Neutrophil (primary cell): ENCODE measurements around the gene DCUN1D5.

ENCODE experiments used
- H3K27ac ChIP-seq: fragments of 200-600 bp; sonication (generic); 2 replicates; pipeline ENCODE4 v1.5.1; 2016; ENCODE audit warnings: mild to moderate bottlenecking, moderate library complexity
- H3K27me3 ChIP-seq: fragments of 200-600 bp; sonication (generic); 2 replicates; pipeline ENCODE4 v1.6.0; 2016; ENCODE audit warnings: mild to moderate bottlenecking
- H3K36me3 ChIP-seq: fragments of 200-600 bp; sonication (generic); 2 replicates; pipeline ENCODE4 v1.5.1; 2017
- H3K4me1 ChIP-seq, 2 experiments: fragments of 200-600 bp in 1 of 2; sonication (generic) in 1 of 2; 1 replicate in 1 of 2; 2 replicates in 1 of 2; pipeline versions ENCODE4 v1.5.1 to v1.6.1; 2013 to 2016; ENCODE audit warnings: low read depth in 1 of 2, low read length in 1 of 2, mild to moderate bottlenecking in 1 of 2, moderate library complexity in 1 of 2; ENCODE audit not compliant: control insufficient read depth in 1 of 2, insufficient read depth in 1 of 2
- H3K4me3 ChIP-seq, 2 experiments: fragments of 200-600 bp in 1 of 2; sonication (generic) in 1 of 2; 1 replicate in 1 of 2; 2 replicates in 1 of 2; pipeline ENCODE4 v1.5.1; 2013 to 2016; ENCODE audit warnings: low read depth in 1 of 2, low read length in 1 of 2, mild to moderate bottlenecking in 1 of 2, moderate library complexity in 1 of 2
- H3K9me3 ChIP-seq: fragments of 200-600 bp; sonication (generic); 2 replicates; pipeline ENCODE4 v1.5.1; 2016
- TF ChIP-seq, protein P1 (sequence below): fragments of 200-600 bp; sonication (generic); IDR thresholded peaks from 2 replicates; pipeline ENCODE4 v1.5.1; 2016; ENCODE audit warnings: antibody characterized with exemption

Gene DCUN1D5

GRCh38 chr11:103055221-103055890 is 36.6 kb downstream of the DCUN1D5 start:
- H3K27me3 ChIP-seq, result no peaks in the 10 kb centered on the region
- TF ChIP-seq, protein P1, sequence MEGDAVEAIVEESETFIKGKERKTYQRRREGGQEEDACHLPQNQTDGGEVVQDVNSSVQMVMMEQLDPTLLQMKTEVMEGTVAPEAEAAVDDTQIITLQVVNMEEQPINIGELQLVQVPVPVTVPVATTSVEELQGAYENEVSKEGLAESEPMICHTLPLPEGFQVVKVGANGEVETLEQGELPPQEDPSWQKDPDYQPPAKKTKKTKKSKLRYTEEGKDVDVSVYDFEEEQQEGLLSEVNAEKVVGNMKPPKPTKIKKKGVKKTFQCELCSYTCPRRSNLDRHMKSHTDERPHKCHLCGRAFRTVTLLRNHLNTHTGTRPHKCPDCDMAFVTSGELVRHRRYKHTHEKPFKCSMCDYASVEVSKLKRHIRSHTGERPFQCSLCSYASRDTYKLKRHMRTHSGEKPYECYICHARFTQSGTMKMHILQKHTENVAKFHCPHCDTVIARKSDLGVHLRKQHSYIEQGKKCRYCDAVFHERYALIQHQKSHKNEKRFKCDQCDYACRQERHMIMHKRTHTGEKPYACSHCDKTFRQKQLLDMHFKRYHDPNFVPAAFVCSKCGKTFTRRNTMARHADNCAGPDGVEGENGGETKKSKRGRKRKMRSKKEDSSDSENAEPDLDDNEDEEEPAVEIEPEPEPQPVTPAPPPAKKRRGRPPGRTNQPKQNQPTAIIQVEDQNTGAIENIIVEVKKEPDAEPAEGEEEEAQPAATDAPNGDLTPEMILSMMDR, result no peak
- H3K4me1 ChIP-seq, result no peaks in the 10 kb centered on the region
- H3K9me3 ChIP-seq, result no peaks in the 10 kb centered on the region
- H3K36me3 ChIP-seq, result no peaks in the 10 kb centered on the region
- no peak overlapping the region for H3K4me3 ChIP-seq
- no peak overlapping the region for H3K27ac ChIP-seq

DNA sequence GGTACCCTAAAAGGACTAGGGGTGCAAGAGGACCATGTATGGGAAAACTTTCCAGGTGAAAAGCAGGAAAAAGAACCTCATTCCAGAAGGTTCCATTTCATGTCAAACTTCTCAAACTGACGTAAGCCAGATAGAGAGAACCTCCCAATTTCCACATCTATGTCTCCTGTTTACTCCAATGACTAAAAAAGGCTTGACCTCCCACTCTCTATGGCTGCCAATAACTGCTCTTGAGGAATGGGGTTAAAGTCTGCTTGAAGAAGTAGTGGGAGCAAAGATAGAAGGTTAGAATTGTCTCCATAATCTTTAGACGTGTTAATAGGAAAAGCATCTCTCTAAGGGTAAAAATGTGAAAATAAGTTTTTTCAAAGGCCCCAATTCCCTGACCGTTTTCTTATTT is 38.0 kb downstream of the DCUN1D5 start:
- no peaks in the 10 kb centered on the region for H3K4me1 ChIP-seq
- H3K9me3 ChIP-seq, result no peaks in the 10 kb centered on the region
- TF ChIP-seq, protein P1, result no peak
- H3K27ac ChIP-seq, result no peak overlapping the region
- no peaks in the 10 kb centered on the region for H3K36me3 ChIP-seq
- H3K27me3 ChIP-seq, result no peaks in the 10 kb centered on the region
- no peak overlapping the region for H3K4me3 ChIP-seq

DNA sequence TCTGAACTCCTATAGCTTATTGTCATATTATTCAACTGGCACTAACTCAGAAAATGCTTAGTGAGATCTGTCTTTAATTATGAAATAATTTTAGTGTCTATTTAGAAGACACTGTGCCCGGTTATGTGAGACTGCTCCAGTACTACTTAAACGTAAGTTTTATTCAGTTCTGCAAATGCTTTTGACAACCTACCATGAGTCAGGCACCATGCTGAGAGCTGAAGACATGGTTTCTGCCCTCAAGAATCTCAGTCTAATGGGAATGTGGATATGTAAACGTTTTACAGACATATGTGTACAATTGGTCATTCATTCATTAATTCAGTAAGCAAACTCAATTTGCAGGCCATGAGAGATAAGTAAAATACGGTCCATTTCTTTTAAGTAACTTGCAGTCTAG is 40.0 kb downstream of the DCUN1D5 start:
- H3K9me3 ChIP-seq, result no peaks in the 10 kb centered on the region
- TF ChIP-seq, protein P1, result no peak
- H3K27ac ChIP-seq, result no peak overlapping the region
- no peaks in the 10 kb centered on the region for H3K4me1 ChIP-seq
- no peak overlapping the region for H3K4me3 ChIP-seq
- H3K36me3 ChIP-seq, result no peaks in the 10 kb centered on the region
- no peaks in the 10 kb centered on the region for H3K27me3 ChIP-seq

GRCh38 chr11:103051151-103051801 is 40.7 kb downstream of the DCUN1D5 start:
- TF ChIP-seq, protein P1, result no peak
- Histone ChIP-seq H3K27ac (no peak overlapping the region), H3K27me3 (no peaks in the 10 kb centered on the region), H3K4me1 (no peaks in the 10 kb centered on the region), H3K9me3 (no peaks in the 10 kb centered on the region), H3K4me3 (no peak overlapping the region), H3K36me3 (no peaks in the 10 kb centered on the region)

- TF ChIP-seq, protein P1, result no peak
- no peaks in the 10 kb centered on the region for H3K4me1 ChIP-seq
- H3K27me3 ChIP-seq, result no peaks in the 10 kb centered on the region
Measured at GRCh38 chr11:103050351-103050750, 41.6 kb downstream of the DCUN1D5 start.

More at GRCh38 chr11:103050351-103050750, 41.6 kb downstream of the DCUN1D5 start:
- Histone ChIP-seq H3K4me3 (no peak overlapping the region), H3K27ac (no peak overlapping the region), H3K9me3 (no peaks in the 10 kb centered on the region), H3K36me3 (no peaks in the 10 kb centered on the region)
